Measurements from ENCODE around the gene AKR1E2. TPM values are rescaled to one million over a fixed set of nuclear protein-coding genes. Genes with fewer than 3 reads are reported as not detected.
A peak's percentile ranks its signal among the peaks of the same experiment; 100 is the strongest.

Gene AKR1E2
- total and polyA plus RNA-seq, 4 experiments from 2014 or later, result 1.5 to 9.8 (median 5.7) TPM

DNA sequence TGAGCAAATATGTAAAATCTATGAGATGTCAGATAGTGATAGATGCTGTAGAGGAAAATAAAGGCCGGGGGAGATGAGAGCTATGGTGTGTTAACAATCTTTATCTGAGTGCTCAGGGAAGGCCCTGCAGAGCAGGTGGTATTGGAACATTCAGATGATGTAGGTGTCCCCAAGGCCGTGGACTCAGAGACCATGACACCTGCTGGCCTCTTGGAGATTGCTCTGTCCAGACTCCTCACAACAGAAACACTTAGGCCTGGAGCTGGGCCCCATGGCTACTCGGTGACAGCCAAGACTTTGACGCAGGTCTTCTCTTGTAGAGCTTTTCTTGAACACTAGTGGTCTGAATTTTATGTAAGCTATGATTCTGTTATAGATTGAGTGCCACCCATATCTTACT lies 13.3 kb downstream of the AKR1E2 start:
- H3K4me1 ChIP-seq (ENCODE audit: insufficient read depth, low read length), result peaks cover 35% of the 10 kb centered on the region
- Mint-ChIP-seq H3K27ac (peak overlapping the region in 3 of 7 donors; percentile 0 to 71 (median 32)), H3K9me3 (no peaks in the 10 kb centered on the region), H3K36me3 (no peaks in the 10 kb centered on the region), H3K27me3 (no peaks in the 10 kb centered on the region), H3K4me3 (no peak overlapping the region), H3K4me1 (peaks cover 19 to 31% (median 26%) of the 10 kb centered on the region in 4 donors)
- H3K27me3 ChIP-seq (ENCODE audit: insufficient read depth, low read length), result no peaks in the 10 kb centered on the region
- no peak overlapping the region for H3K4me3 ChIP-seq (ENCODE audit: low read length in 2 of 2)
- H3K9me3 ChIP-seq (ENCODE audit: control insufficient read depth in 1 of 2, low read length in 2 of 2), result no peaks in the 10 kb centered on the region
- H3K27ac ChIP-seq (ENCODE audit: low read depth, low read length), result no peak overlapping the region
- DNase-seq, result no peak
- intact Hi-C loops (cut with micrococcal nuclease), result no loop called here
- ChIA-PET CTCF (ENCODE audit: partially characterized antibody) (interaction anchor here (1.5 to 7.7 kb wide), 4 partner anchors 10 to 25 kb away, joined by 4 to 112 read pairs (median 24); no protein-coding TSS in a partner anchor), POLR2A (ENCODE audit: partially characterized antibody) (no interaction called here)
- no peaks in the 10 kb centered on the region for H3K36me3 ChIP-seq (ENCODE audit: insufficient read depth, low read length)

DNA sequence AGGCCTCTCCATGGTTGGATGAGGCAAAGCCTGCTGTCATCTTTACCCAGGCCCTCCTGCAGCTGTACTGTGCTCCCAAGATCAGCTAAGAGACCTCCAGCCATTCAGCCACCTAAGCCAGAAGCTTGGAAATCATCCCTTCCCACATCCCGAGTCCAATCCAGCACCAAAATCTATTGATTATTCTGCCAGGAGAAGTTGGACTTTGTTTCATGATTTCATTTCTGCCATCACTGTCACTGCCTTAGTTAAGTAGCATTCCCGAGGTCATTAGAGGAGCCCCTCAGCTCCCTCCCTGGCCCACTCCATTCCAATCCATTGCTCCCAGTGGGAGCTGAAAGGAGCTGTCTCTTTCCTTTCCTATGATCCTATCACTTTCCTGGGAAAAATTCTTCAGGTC lies 14.1 kb downstream of the AKR1E2 start:
- H3K4me3 Mint-ChIP-seq, result no peak overlapping the region
- peaks cover 29% of the 10 kb centered on the region for H3K4me1 ChIP-seq (ENCODE audit: insufficient read depth, low read length)
- no peaks in the 10 kb centered on the region for H3K9me3 Mint-ChIP-seq
- CTCF ChIA-PET (ENCODE audit: partially characterized antibody), result interaction anchor here (1.5 to 7.7 kb wide), 3 partner anchors 10 to 25 kb away, joined by 4 to 112 read pairs (median 6); no protein-coding TSS in a partner anchor
- no peak overlapping the region for H3K4me3 ChIP-seq (ENCODE audit: low read length in 2 of 2)
- H3K27me3 Mint-ChIP-seq, result no peaks in the 10 kb centered on the region
- no peaks in the 10 kb centered on the region for H3K9me3 ChIP-seq (ENCODE audit: control insufficient read depth in 1 of 2, low read length in 2 of 2)
- intact Hi-C loops (cut with micrococcal nuclease), result loop anchor here (10.0 kb wide), 1 partner anchor 255 kb away; the partner anchor contains the start of gene AKR1C3
- peak overlapping the region in 2 of 7 donors; percentile 29 to 62 for H3K27ac Mint-ChIP-seq
- POLR2A ChIA-PET (ENCODE audit: partially characterized antibody), result interaction anchor here (0.6 kb wide), 1 partner anchor 257 kb away, joined by 4 read pairs; no protein-coding TSS in a partner anchor
- H3K4me1 Mint-ChIP-seq, result peaks cover 14 to 23% (median 18%) of the 10 kb centered on the region in 4 donors
- DNase-seq, result no peak
- no peaks in the 10 kb centered on the region for H3K27me3 ChIP-seq (ENCODE audit: insufficient read depth, low read length)
- H3K27ac ChIP-seq (ENCODE audit: low read depth, low read length), result no peak overlapping the region
- H3K36me3 Mint-ChIP-seq, result no peaks in the 10 kb centered on the region
- no peaks in the 10 kb centered on the region for H3K36me3 ChIP-seq (ENCODE audit: insufficient read depth, low read length)

DNA sequence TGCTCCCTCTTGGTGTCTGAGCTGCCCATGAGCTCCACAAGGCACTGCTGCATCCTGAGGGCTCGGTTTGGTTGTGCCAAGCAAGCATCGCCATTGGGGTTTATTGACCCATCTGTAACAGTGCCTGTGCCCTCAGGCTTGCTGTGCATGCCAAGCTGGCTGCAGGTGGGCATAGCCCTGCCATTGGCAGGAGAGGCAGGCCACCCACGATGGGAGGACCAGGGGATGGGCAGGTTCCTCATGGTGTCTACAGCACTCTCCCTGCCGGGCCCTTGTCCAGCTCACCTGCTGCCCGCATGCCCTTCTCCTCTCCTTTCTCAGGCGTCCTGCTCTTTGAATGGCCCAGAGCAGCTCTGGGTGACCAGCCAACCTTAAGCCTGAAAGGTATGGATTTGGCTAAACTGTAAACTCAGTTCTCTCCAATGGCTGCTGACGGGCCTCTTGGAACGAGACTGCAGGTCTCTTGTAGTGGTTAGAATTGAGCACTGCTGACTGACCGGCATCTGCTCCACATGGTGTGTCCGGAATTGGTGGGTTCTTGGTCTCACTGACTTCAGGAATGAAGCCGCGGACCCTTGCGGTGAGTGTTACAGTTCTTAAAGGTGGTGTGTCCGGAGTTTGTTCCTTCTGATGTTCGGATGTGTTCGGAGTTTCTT lies 17.6 kb downstream of the AKR1E2 start:
- H3K36me3 ChIP-seq (ENCODE audit: insufficient read depth, low read length), result no peaks in the 10 kb centered on the region
- POLR2A ChIA-PET (ENCODE audit: partially characterized antibody), result no interaction called here
- intact Hi-C loops (cut with micrococcal nuclease), result loop anchor here (10.0 kb wide), 1 partner anchor 251 kb away; the partner anchor contains the start of gene AKR1C3

DNA sequence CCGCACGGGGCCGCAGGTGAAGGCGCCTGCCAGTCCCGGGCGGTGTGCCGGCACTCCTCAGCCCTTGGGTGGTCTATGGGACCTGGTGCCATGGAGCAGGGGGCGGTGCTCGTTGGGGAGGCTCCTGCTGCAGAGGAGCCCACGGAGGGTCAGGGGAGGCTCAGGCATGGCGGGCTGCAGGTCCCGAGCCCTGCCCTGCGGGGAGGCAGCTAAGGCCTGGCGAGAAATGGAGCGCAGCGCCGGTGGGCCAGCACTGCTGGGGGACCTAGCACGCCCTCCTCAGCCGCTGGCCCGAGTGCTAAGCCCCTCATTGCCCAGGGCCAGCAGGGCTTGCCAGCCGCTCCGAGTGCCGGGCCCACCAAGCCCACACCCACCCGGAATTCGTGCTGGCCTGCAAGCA lies 18.9 kb downstream of the AKR1E2 start:
- H3K27me3 Mint-ChIP-seq, result no peaks in the 10 kb centered on the region
- H3K9me3 ChIP-seq (ENCODE audit: control insufficient read depth in 1 of 2, low read length in 2 of 2), result no peaks in the 10 kb centered on the region
- H3K4me3 Mint-ChIP-seq, result no peak overlapping the region
- ChIA-PET CTCF (ENCODE audit: partially characterized antibody) (interaction anchor here (1.1 to 1.2 kb wide), 2 partner anchors 498 to 588 kb away, joined by 3 read pairs; no protein-coding TSS in a partner anchor), POLR2A (ENCODE audit: partially characterized antibody) (no interaction called here)
- H3K4me1 Mint-ChIP-seq, result peaks cover 6 to 8% (median 6%) of the 10 kb centered on the region in 4 donors
- no peaks in the 10 kb centered on the region for H3K36me3 ChIP-seq (ENCODE audit: insufficient read depth, low read length)
- no peak overlapping the region for H3K27ac Mint-ChIP-seq
- no peak overlapping the region for H3K4me3 ChIP-seq (ENCODE audit: low read length in 2 of 2)
- no peak for DNase-seq
- intact Hi-C loops (cut with micrococcal nuclease), result loop anchor here (5.0 to 10.0 kb wide), 2 partner anchors 137 to 250 kb away; partner anchors contain the start of gene AKR1C3
- no peaks in the 10 kb centered on the region for H3K9me3 Mint-ChIP-seq
- H3K27ac ChIP-seq (ENCODE audit: low read depth, low read length), result no peak overlapping the region
- H3K27me3 ChIP-seq (ENCODE audit: insufficient read depth, low read length), result no peaks in the 10 kb centered on the region
- peaks cover 4% of the 10 kb centered on the region for H3K4me1 ChIP-seq (ENCODE audit: insufficient read depth, low read length)
- peaks cover 4% of the 10 kb centered on the region in 2 donors for H3K36me3 Mint-ChIP-seq

More for the DNA sequence above, 17.6 kb downstream of the AKR1E2 start:
- CTCF ChIA-PET (ENCODE audit: partially characterized antibody), result interaction anchor here (1.2 kb wide), 1 partner anchor 500 kb away, joined by 3 read pairs; no protein-coding TSS in a partner anchor
- Mint-ChIP-seq H3K4me1 (no peaks in the 10 kb centered on the region), H3K27ac (no peak overlapping the region), H3K9me3 (no peaks in the 10 kb centered on the region), H3K27me3 (no peaks in the 10 kb centered on the region), H3K36me3 (no peaks in the 10 kb centered on the region), H3K4me3 (no peak overlapping the region)
- H3K9me3 ChIP-seq (ENCODE audit: control insufficient read depth in 1 of 2, low read length in 2 of 2), result no peaks in the 10 kb centered on the region
- H3K27ac ChIP-seq (ENCODE audit: low read depth, low read length), result no peak overlapping the region
- H3K27me3 ChIP-seq (ENCODE audit: insufficient read depth, low read length), result no peaks in the 10 kb centered on the region
- no peaks in the 10 kb centered on the region for H3K4me1 ChIP-seq (ENCODE audit: insufficient read depth, low read length)
- DNase-seq, result no peak
- H3K4me3 ChIP-seq (ENCODE audit: low read length in 2 of 2), result no peak overlapping the region

DNA sequence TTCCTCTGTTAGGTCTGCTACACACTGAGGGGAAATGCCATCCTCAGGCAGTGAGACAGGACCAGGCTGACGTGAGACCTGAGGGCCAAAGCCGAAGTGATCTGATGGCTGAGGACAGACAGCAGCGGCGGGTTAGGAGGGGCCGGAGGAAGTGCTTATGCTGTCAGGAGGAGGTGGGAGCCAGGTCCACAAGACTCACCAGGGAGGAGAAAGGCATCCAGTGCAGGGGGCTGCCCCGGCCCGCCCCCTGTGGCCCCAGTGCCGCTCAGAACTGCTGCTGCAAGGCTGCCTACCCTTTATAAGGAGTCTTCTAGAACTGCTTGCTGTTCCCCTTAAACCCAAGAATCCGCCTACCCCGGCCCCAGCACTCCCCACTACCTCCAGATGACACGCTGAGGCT lies 19.8 kb downstream of the AKR1E2 start:
- Mint-ChIP-seq H3K27me3 (no peaks in the 10 kb centered on the region), H3K9me3 (no peaks in the 10 kb centered on the region), H3K4me1 (peaks cover 6 to 9% (median 8%) of the 10 kb centered on the region in 4 donors), H3K4me3 (no peak overlapping the region), H3K36me3 (peaks cover 4% of the 10 kb centered on the region in 2 donors), H3K27ac (no peak overlapping the region)
- Histone ChIP-seq H3K27me3 (ENCODE audit: insufficient read depth, low read length) (no peaks in the 10 kb centered on the region), H3K27ac (ENCODE audit: low read depth, low read length) (no peak overlapping the region), H3K9me3 (ENCODE audit: control insufficient read depth in 1 of 2, low read length in 2 of 2) (no peaks in the 10 kb centered on the region), H3K36me3 (ENCODE audit: insufficient read depth, low read length) (no peaks in the 10 kb centered on the region), H3K4me1 (ENCODE audit: insufficient read depth, low read length) (peaks cover 4% of the 10 kb centered on the region), H3K4me3 (ENCODE audit: low read length in 2 of 2) (no peak overlapping the region)
- ChIA-PET POLR2A (ENCODE audit: partially characterized antibody) (interaction anchor here (0.5 kb wide), 1 partner anchor 30 kb away, joined by 3 read pairs; no protein-coding TSS in a partner anchor), CTCF (ENCODE audit: partially characterized antibody) (interaction anchor here (1.1 kb wide), 1 partner anchor 587 kb away, joined by 3 read pairs; no protein-coding TSS in a partner anchor)
- DNase-seq, result no peak
- intact Hi-C loops (cut with micrococcal nuclease), result loop anchor here (5.0 to 10.0 kb wide), 2 partner anchors 137 to 249 kb away; partner anchors contain the start of gene AKR1C3

- H3K36me3 ChIP-seq (ENCODE audit: insufficient read depth, low read length), result no peaks in the 10 kb centered on the region
- no peaks in the 10 kb centered on the region for H3K9me3 Mint-ChIP-seq
- no peaks in the 10 kb centered on the region for H3K27me3 Mint-ChIP-seq
- no peak overlapping the region for H3K4me3 ChIP-seq (ENCODE audit: low read length in 2 of 2)
- H3K4me1 ChIP-seq (ENCODE audit: insufficient read depth, low read length), result peaks cover 4% of the 10 kb centered on the region
- no peak for DNase-seq
- H3K27me3 ChIP-seq (ENCODE audit: insufficient read depth, low read length), result no peaks in the 10 kb centered on the region
- no peak overlapping the region for H3K27ac Mint-ChIP-seq
- POLR2A ChIA-PET (ENCODE audit: partially characterized antibody), result interaction anchor here (0.7 kb wide), 1 partner anchor 9 kb away, joined by 3 read pairs; no protein-coding TSS in a partner anchor
- peaks cover 4% of the 10 kb centered on the region in 2 donors for H3K36me3 Mint-ChIP-seq
- H3K4me1 Mint-ChIP-seq, result peaks cover 6 to 9% (median 8%) of the 10 kb centered on the region in 4 donors
- no peaks in the 10 kb centered on the region for H3K9me3 ChIP-seq (ENCODE audit: control insufficient read depth in 1 of 2, low read length in 2 of 2)
- no peak overlapping the region for H3K27ac ChIP-seq (ENCODE audit: low read depth, low read length)
- intact Hi-C loops (cut with micrococcal nuclease), result loop anchor here (5.0 to 10.0 kb wide), 2 partner anchors 136 to 248 kb away; partner anchors contain the start of gene AKR1C3
- H3K4me3 Mint-ChIP-seq, result no peak overlapping the region
- CTCF ChIA-PET (ENCODE audit: partially characterized antibody), result interaction anchor here (4.5 to 10.6 kb wide), 5 partner anchors 9 to 776 kb away, joined by 23 to 123 read pairs (median 62); partner anchors contain the start of gene AKR1E2
Observed at GRCh38 chr10:4846775-4847174, 20.8 kb downstream of the AKR1E2 start.

All from CD4-positive, alpha-beta memory T cell (primary cell).